GM18951 (cell line): ENCODE measurements around the gene CCN2.

Experiments
- POLR2A ChIP-seq: IDR thresholded peaks from 4 replicates; pipeline ENCODE4 v1.6.1; 2011; ENCODE audit warnings: mild to moderate bottlenecking; ENCODE audit not compliant: insufficient read length, insufficient read depth; ENCODE audit errors: extremely low read depth
- in situ Hi-C: fragments of 300-500 bp; cut with MboI; formaldehyde crosslinking; loops from one replicate; pipeline ENCODE4 v1.12.0; 2022; ENCODE audit warnings: low sequenced_read_pairs, mixed read lengths, inconsistent platforms; ENCODE audit not compliant: unreplicated experiment

CCN2 gene

GRCh38 chr6:131900231-131900630 lies 50.9 kb downstream of the CCN2 start:
- no peak for TF ChIP-seq POLR2A
- in situ Hi-C loops: loop anchor here (25.0 kb wide), 2 partner anchors 213 to 312 kb away; no protein-coding TSS in a partner anchor

GRCh38 chr6:131898718-131899117 lies 52.5 kb downstream of the CCN2 start:
- in situ Hi-C loops: no loop called here
- no peak for TF ChIP-seq POLR2A
